Activated CD4-positive, alpha-beta T cell treated with anti-CD3 and anti-CD28 coated beads, Interleukin-2, amount 50 U/mL, for 24 hours (primary cell): ENCODE data around the gene RTCA.
"Not testable (repeated sequence)": the region's sequence is repeated elsewhere in the genome, so short reads cannot be mapped to it uniquely, and the experiment has no call there.

Experiments
- DNase-seq, 2 donors: peaks; one replicate each; pipeline ENCODE4 v3.0.0-alpha.2; 2020; ENCODE audit warnings: low read depth in 1 of 2, low spot score in 1 of 2

RTCA gene

DNA sequence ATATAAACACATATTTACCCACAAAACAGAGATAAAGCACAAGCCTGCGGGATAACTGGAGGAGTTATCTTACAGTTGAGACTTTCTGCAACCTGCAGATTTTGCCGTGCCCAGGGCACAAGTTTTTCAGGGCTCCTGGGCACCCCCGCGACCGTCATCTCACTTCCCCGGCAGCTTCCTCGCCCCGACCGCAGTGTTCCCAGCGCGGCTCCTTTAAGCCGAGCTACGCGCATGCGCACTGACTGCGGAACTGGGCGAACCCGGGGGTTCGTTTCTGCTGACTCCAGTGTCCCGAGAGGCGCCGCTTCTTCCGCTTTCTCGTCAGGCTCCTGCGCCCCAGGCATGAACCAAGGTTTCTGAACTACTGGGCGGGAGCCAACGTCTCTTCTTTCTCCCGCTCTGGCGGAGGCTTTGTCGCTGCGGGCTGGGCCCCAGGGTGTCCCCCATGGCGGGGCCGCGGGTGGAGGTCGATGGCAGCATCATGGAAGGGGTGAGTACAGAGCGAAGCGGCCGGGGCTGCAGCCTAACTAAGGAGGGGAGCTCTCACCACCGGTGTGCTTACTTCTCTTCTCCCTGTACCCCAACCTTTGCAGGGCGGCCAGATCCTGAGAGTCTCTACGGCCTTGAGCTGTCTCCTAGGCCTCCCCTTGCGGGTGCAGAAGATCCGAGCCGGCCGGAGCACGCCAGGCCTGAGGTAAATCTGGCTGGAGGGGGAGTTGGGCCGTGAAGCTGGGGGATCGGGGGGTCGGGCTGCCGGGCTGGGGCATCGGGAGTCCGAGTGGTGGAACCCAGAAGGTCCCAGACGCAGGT is at the start of gene RTCA:
RTCA (plus strand) TSS at position 286 of the 810 bp plus-strand sequence; CDS start at position 446, 160 bp downstream.
- DNase-seq: peak; percentile 85 to 96

DNA sequence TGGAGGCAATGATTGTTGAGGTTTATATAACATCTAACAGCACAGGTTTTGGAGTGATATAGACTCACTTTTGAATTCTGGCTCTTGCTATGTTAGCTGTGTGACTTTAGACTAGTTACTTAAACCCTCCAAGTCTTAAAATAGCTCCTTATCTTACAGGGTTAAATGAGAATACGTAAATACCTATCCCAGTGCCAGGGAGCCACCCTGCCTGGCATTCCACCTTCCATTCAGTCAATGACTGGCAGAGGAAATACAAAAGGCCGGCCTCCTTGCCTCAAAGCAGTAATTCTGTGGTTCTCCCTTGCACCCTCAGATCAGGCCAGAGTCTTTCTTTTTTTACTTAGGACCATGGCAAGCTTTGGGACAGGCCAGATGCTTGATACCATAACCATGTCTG is 48.2 kb upstream of the RTCA start:
- no peak for DNase-seq

- DNase-seq: no peak
Observed at GRCh38 chr1:100219457-100219856, 46.6 kb upstream of the RTCA start.

DNA sequence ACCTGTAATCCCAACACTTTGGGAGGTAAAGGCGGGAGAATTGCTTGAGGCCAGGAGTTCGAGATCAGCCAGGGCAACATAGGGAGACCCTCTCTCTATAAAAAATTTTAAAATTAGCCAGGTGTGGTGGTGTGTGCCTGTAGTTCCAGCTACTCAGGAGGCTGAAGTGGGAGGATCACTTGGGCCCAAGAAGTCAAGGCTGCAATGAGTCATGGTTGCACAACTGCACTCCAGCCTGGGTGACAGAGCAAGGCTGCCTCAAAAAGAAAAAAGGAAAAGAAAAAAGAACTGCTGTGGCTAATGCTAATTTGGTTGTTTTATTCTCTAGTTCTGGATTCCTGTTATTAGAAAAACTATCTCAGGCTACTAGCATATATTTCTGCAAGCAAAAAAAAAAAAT is 46.1 kb upstream of the RTCA start:
- no peak for DNase-seq

DNA sequence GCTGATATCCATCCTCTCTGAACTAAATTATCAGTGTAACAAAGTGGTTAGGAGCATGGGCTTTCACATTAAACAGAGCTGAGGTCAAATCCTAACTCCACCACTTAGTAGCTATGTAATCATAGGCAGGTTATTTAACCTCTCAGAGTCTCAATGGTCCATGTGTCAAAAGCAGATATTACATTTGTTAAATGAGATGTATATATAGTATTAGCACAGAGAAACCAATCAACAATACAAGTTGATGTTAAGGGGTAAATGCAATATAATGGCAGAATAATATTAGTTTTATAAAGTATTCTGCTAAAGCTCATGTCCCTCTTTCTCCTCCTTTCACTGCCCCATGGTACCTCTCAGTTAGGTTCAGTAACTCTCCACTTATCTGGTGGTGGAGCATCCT is 43.6 kb upstream of the RTCA start:
- DNase-seq: no peak

GRCh38 chr1:100229681-100230443 is 36.2 kb upstream of the RTCA start:
- DNase-seq: no peak

DNA sequence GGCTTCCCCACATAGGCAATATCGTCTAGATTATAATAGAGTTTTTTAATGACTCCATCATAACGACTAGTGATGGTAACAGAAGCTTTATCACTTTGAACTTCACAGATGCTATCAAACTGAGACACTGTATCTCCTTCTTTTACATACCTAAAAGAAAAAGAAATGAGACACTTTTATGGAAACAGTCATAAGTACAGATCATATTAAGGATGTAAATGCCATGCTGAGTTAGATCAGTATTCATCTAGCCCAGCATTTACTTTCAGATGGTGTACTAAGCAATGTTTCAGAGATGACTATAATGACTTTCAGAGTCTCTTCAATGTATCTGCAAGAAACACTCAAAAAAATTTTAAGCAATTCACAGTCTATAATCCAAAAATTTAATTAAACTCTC is 35.3 kb upstream of the RTCA start:
- no peak for DNase-seq

DNA sequence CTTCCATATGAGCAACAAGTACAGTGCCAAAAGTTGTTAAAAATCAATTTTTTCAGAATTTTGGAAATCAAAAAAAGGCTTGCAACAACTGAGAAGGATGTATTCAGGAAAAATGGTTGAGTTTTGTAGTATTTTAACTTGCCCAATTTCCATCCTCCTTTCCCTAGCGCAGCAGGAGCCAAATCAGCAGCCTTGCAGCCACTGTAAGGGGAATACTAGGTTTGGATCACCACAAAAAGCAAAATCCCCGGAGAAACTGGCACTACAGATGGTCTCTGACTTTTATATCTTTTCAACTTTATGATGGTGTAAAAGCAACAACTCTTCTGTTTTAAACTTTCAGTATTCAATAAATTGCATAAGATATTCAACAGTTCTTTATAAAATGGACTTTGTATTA is 34.3 kb upstream of the RTCA start:
- DNase-seq: no peak

GRCh38 chr1:100232156-100232555 is 33.9 kb upstream of the RTCA start:
- DNase-seq: no peak

- not testable (repeated sequence) for DNase-seq
Observed at GRCh38 chr1:100233566-100233965, 32.5 kb upstream of the RTCA start.

- no peak for DNase-seq
Observed at GRCh38 chr1:100234432-100234831, 31.6 kb upstream of the RTCA start.

DNA sequence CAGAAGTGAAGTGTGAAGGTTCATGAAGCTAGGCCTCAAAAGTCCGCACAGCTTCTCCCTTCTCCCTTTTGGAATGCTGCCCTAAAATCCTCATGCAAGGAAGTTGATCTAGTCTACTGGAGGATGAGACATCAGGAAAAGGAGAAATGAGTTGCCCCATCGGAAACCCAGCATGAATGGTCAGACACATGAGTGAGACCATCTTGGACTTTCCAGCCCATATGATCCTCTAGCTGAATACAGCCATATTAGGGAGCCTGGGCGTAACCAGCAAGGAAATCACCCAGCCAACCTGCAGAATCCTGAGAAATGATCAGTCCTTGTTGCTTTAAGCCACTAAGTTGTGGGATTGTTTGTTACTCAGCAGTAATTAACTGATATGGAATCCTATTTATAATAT is 28.9 kb upstream of the RTCA start:
- DNase-seq: no peak

GRCh38 chr1:100239961-100240360 is 26.1 kb upstream of the RTCA start:
- no peak for DNase-seq

DNA sequence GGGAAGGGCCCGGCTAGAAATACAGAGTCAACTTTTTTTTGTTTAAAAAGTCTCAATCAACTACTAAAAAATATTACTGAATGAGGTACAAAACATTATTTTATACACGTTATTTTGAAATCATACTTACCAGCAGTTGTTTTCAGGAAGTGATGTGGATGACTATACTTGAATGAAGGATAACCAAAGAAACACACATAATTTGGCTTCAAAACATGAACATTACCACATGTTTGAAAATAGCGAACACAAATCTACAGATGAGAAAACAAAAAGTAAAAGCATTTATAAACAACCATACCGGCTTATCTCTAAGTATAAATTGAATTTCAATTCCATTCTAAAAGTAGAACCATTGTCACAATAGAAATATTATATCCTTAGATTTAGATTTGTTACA is 25.4 kb upstream of the RTCA start:
- no peak for DNase-seq

GRCh38 chr1:100246738-100247137 is 19.3 kb upstream of the RTCA start:
- no peak for DNase-seq

- no peak for DNase-seq
Observed at GRCh38 chr1:100249155-100249536, 16.9 kb upstream of the RTCA start.

GRCh38 chr1:100249537-100250257 is 16.3 kb upstream of the RTCA start, which contains the start of gene DBT:
TSS of gene DBT (minus strand) at chr1:100249834. CDS start at chr1:100249820, 14 bp downstream.
- peak; percentile 75 to 91 for DNase-seq

- DNase-seq: no peak
Observed at GRCh38 chr1:100250264-100250663, 15.8 kb upstream of the RTCA start.

GRCh38 chr1:100250807-100251206 is 15.2 kb upstream of the RTCA start:
- DNase-seq: no peak

DNA sequence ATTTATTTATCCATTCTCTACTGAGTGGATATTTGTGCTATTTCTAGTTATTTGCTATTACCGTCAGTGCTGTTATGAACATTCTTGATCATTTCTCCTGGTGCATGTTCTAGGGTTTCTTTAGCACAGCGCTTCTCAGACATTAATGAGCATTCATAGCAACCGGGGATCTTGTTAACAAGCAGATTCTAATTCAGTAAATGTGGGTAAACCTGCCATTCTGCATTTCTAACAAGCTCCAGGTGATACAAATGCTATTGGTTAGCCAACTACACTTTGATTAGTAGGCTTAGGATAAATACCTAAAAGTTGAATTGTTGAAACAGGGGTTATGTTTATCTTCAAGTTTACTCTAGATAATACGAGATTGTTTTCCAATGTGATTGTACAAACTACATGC is 13.1 kb upstream of the RTCA start:
- no peak for DNase-seq

DNA sequence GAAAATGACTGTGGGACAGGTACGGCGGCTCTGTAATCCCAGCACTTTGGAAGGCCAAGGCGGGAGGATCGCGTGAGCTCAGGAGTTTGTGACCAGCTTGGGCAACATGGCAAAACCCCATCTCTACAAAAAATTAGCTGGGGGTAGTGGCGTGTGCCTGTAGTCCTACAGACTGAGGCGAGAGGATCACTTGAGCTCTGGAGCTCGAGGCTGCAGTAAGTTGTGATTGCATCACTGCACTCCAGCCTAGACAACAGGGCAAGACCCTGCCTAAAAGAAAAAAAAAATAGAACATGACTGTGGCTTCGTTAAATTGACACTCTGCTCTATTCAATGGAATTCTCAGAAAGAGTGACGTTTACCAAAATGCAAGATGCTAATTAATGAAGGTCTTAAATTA is 12.5 kb upstream of the RTCA start:
- no peak for DNase-seq

GRCh38 chr1:100256273-100256672 is 9.7 kb upstream of the RTCA start:
- not testable (repeated sequence) for DNase-seq
